HG03575 (cell line): ENCODE measurements around the gene FAR1.
"Not testable (repeated sequence)": the region's sequence is repeated elsewhere in the genome, so short reads cannot be mapped to it uniquely, and the experiment has no call there.

Experiments
- ATAC-seq: cut with Tn5 transposase; IDR thresholded peaks from one replicate; pipeline ENCODE4 v1.9.1; 2021; ENCODE audit not compliant: unreplicated experiment, insufficient number of reproducible peaks, low FRiP score; ENCODE audit errors: extremely low read depth

The FAR1 gene

GRCh38 chr11:13668102-13668956, at the start of gene FAR1:
TSS of gene FAR1 (plus strand) at chr11:13668668. CDS start at chr11:13694766, 26,098 bp downstream.
- ATAC-seq = peak; percentile 84

- no peak for ATAC-seq
These were observed 48.4 kb upstream of the FAR1 start for GRCh38 chr11:13620063-13620462.

- ATAC-seq = not testable (repeated sequence)
These were observed 41.6 kb upstream of the FAR1 start for GRCh38 chr11:13626818-13627217.

GRCh38 chr11:13628634-13629033, 39.8 kb upstream of the FAR1 start:
- not testable (repeated sequence) for ATAC-seq

GRCh38 chr11:13629779-13630178, 38.7 kb upstream of the FAR1 start:
- ATAC-seq = no peak

- no peak for ATAC-seq
These were observed 33.2 kb upstream of the FAR1 start for GRCh38 chr11:13635290-13635689.

GRCh38 chr11:13635804-13636203, 32.7 kb upstream of the FAR1 start:
- ATAC-seq = no peak

- ATAC-seq = no peak
These were observed 31.1 kb upstream of the FAR1 start for GRCh38 chr11:13637125-13638069.

GRCh38 chr11:13638422-13638821, 30.0 kb upstream of the FAR1 start:
- no peak for ATAC-seq

GRCh38 chr11:13644997-13645687, 23.3 kb upstream of the FAR1 start:
- ATAC-seq = no peak

- ATAC-seq = no peak
These were observed 21.1 kb upstream of the FAR1 start for GRCh38 chr11:13647391-13647790.

GRCh38 chr11:13649619-13650018, 18.8 kb upstream of the FAR1 start:
- no peak for ATAC-seq

- not testable (repeated sequence) for ATAC-seq
These were observed 17.0 kb upstream of the FAR1 start for GRCh38 chr11:13651515-13651914.

GRCh38 chr11:13661074-13661623, 7.3 kb upstream of the FAR1 start:
- no peak for ATAC-seq

- no peak for ATAC-seq
These were observed 4.8 kb upstream of the FAR1 start for GRCh38 chr11:13663631-13664071.

- ATAC-seq = no peak
These were observed 4.1 kb upstream of the FAR1 start for GRCh38 chr11:13664351-13664750.

- no peak for ATAC-seq
These were observed 1.8 kb upstream of the FAR1 start for GRCh38 chr11:13666708-13667107.

- no peak for ATAC-seq
These were observed 1.2 kb upstream of the FAR1 start for GRCh38 chr11:13667245-13667644.

- ATAC-seq = no peak
These were observed 720 bp upstream of the FAR1 start for GRCh38 chr11:13667795-13668101.
